Measurements from ENCODE around the gene HS3ST3A1.

HS3ST3A1 gene

DNA sequence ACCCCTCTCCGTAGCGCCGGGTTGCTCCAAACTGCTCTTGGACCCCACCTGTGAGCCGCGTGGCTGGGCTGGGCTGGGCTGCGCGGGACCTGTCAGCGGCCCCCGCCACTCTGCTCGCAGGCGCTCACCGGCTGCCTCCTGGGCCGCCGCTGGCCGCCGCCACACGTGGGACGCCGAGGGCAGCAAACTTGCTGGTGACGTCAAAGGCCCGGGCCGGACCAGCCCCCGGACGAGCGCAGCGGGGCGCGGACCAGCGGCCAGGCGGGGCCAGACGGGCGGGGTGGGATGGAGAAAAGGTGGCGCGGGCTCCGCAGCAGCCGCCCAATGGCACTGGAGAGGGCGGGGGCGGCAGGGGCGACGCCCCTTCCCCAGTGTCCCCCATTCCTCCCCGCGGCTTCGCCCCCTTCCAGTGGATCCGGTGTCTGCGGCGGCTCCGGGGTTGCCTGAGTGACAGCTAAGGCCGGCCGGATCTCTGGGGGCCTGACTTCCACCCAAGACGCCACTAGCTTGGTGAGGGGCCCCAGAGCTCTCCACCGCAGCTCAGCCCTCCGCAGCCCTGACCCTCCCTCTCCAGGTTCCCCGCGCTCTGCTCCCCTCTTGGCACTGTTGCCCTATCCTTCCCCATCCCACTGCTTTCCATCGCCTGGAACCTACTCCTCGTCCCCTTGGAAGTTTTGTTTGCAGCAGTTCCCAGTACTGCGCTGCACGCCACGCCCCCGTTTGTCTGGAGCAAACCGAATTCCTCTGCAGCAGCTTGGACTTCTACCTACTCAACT is at the start of gene HS3ST3A1:
HS3ST3A1 (minus strand) TSS at position 154 of the 776 bp plus-strand sequence. CDS start 800 bp downstream, outside the sequence.
- DNase-seq, result no peak

GRCh38 chr17:13650096-13650675 is 48.5 kb upstream of the HS3ST3A1 start:
- DNase-seq, result no peak

- DNase-seq, result no peak
Measured at GRCh38 chr17:13647543-13648021, 45.9 kb upstream of the HS3ST3A1 start.

- DNase-seq, result no peak
Measured at GRCh38 chr17:13646969-13647542, 45.3 kb upstream of the HS3ST3A1 start.

- no peak for DNase-seq
Measured at GRCh38 chr17:13646411-13646810, 44.7 kb upstream of the HS3ST3A1 start.

- no peak for DNase-seq
Measured at GRCh38 chr17:13643180-13643579, 41.5 kb upstream of the HS3ST3A1 start.

- no peak for DNase-seq
Measured at GRCh38 chr17:13642188-13642587, 40.5 kb upstream of the HS3ST3A1 start.

DNA sequence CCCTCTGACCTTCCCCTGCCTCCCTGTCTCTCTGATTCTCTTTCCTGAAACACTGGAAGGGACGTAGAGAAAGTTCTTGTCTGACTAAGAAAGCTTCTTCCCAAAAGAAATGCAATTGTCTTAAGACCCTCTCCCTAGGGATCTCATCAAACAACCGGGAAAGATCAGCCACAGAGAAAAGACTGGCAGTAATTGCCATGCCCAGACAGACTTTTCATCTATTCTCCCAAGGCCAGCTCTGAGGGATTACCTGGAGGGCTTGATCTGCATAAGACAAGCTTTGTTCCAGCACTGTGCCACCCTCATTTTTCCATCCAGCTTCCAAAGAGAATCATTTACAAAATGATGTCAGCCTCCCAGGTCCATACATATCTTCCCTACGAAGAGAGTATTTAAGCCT is 38.8 kb upstream of the HS3ST3A1 start:
- no peak for DNase-seq

DNA sequence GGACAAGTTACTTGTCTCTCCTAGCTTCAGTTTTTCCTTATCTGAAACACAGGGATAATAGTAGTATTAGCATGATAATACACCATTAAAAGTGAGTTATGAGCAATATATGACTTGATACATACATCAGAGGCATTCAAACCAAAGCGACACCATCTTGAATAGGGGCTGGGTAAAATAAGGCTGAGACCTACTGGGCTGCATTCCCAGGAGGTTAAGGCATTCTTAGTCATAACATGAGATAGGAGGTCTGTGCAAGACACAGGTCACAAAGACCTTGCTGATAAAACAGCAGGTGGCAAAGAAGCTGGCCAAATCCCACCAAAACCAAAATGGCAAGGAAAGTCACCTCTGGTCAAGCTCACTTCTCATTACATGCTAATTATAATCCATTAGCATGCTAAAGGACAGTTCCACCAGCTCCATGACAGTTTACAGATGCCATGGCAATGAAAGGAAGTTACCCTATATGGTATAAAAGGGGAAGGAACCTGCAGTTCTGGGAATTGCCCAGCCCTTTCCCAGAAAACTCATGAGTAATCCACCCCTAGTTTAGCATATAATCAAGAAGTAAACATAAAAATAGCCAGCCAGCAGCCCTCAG is 37.2 kb upstream of the HS3ST3A1 start:
- no peak for DNase-seq

DNA sequence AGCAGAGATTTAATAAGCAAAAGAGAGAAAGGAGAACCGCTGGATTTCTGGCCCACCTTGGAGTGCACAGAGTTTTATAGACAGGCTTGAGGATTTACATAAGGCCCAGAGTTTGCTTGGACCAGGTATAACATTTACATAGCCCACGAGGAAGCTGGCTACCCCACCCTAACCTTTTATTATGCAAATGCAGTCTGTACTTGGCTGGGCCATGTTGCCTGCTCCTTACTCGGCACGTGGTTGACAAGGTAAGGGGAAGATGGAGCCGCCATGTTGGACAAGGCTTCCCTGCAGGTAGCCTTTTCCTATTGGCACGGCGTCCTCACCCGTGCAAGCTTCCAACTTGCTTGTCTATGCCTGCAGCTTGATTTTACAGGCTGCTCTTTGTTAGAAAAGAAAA is 35.2 kb upstream of the HS3ST3A1 start:
- no peak for DNase-seq

DNA sequence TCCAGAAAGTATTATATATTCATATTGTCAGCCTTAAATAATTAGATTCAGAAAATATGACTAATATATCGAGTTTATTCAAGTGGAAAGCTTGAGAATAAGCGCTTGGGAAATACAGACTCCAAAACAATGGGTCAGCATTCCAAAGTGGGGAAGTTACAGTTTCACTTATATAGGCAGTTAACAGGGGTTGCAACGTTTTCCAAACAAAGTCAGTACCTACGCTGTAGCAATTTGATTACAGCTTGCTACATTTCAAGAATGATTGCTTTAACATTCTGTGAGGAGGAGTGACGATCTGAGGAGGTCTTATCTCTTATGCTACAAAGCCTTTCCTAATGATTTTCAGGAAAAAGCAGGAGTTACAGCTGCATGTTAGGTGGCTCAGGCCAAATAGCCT is 34.2 kb upstream of the HS3ST3A1 start:
- DNase-seq, result no peak

DNA sequence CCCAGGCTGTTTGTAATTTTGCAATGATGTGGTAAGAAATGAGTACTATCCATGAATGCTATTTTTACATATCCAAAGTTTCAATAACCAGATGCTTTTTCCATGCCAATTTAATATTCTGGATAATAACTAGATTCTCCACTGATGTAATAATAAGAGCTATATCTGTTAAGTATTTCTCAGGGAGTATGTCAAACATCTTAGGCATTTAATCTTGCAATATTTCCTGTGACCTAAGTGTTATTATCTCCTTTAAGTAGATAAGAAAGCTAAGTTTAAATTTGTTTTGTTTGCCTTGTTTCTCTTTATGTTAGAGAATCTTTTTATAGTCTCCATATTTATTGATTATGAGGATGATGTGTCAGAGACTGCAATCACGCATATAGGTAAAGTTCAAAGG is 32.3 kb upstream of the HS3ST3A1 start:
- no peak for DNase-seq

GRCh38 chr17:13631529-13631928 is 29.8 kb upstream of the HS3ST3A1 start:
- DNase-seq, result no peak

DNA sequence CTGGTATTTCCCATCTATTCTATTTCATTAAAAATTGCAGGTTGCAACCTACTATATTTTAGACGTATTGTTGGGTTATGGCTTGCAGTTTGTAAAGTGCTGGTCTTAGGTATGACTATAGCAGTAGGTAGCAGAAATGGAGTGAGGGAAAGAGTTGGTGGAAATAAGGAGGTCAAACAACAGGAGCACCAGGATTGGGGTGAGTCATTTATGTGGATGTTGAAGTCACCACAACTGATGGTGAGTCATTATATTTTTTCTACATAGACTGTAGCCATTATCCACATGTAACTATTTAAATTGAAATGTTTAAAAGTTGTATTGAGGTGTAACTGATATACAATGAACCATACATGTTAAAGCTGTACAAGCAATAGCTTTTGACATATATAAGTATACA is 25.0 kb upstream of the HS3ST3A1 start:
- DNase-seq, result no peak

GRCh38 chr17:13619462-13619861 is 17.7 kb upstream of the HS3ST3A1 start:
- DNase-seq, result no peak

DNA sequence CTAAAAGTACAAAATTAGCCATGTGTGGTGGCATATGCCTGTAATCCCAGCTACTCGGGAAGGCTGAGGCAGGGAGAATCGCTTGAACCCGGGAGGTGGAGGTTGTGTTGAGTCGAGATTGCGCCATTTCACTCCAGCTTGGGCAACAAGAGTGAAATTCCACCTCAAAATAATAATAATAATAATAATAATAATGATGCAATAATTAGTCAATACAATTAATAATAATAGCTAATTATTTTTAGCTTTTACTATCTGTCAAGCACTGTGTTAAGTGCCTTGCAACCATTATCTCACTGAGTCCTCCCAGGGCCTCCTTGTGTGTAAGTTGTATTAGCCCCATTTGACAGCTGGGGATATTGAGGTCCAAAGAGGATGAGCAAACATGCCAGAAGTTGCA is 14.3 kb upstream of the HS3ST3A1 start:
- no peak for DNase-seq

GRCh38 chr17:13609941-13610340 is 8.2 kb upstream of the HS3ST3A1 start:
- no peak for DNase-seq

DNA sequence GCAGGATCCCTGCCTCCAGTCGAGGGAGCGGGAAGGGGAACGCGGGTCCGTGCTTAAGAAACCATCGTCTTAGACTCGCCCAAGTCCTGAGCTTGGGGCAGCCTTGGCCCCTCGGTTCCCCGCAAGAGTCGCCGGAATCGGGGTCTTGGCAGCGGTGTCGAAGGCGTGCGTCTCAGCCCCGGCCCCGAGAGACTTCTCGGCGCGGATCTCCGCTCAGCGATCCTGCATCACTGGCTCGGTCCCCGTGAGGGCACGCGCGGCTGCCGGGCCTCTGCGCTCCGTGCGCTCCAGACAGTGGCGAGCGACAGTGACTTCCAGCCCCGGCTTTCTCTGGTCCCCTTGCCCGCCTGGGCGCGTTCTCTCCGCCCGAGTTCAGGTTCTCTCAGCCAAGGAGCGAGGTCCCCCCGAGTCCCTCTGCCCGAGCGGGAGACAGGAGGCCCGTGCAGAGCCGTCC is 380 bp downstream of the HS3ST3A1 start:
- DNase-seq, result no peak

DNA sequence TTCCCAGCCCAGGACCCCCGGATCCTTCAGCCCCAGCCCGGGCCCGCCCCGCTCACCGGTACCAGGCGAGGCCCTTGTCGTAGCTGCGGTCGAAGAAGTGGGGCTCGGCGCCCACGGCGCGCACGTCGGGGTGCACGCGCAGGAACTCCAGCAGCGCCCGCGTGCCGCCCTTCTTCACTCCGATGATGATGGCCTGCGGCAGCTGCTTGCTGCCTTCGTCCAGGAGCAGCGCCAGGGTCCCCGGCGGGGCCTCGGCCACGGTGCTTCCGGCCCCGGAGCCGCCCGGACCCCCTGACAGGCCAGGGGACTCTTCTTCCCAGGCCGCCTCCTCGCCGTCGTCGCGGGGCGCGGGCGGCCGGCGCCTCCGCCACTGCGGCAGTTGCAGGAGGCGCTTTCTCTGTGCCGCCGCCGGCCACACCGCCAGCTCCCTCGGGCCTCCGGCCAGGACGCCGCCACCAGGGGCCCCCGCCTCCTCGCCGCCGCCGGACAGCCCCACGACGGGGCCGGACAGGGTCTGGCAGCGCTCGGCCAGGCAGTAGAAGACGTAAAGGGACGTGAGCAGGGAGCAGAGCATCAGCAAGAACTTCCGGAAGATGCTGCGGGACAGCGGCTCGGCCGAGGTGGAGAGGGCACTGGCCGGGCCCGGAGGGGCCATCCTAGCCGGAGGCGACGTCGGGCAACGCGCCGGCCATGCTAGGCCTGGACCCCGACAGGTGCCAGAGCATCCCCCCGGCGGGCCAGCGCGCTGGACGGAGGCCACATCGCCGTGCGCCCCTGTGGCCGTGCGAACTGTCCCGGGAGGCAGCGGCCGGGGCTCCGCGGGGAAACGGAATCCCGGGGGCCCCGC is 1.0 kb downstream of the HS3ST3A1 start:
- no peak for DNase-seq

DNA sequence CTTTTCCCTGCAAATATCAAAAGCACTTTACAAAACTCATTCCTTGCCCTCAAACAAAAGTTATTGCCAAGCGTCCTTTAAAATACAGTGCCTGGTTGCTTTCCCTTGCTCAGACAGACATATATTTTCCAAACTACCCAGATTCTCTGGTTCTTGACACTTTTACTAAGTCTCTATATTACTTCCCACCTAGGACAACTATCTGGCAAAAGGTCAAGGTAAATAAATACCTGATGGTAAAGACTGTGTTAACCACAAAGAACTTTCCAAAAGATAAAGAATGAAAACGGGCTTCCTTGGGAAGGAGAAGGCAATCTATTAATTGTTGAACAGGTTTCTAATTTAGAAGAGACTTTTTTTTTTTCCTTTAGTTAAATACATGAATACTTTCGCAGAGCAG is 1.9 kb downstream of the HS3ST3A1 start:
- DNase-seq, result no peak

DNA sequence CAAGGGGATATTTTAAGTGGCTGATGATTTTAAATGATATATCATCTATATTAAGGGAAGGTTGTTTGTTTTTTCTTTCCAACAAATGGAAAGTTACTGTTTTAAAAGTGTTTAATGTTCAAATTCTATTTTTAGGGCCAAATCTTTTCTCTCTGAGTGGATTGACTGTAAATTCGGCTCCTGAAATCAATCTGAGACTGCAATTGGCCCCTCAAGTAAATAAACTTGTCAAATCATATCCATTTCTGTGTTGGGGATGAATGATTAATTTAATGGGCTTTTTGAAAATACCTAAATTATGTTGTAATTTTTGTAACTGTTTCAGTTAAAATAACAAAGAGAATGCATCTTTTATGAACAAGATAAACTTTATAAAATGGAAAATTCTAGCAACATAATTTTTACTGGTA is 2.6 kb downstream of the HS3ST3A1 start:
- no peak for DNase-seq

DNA sequence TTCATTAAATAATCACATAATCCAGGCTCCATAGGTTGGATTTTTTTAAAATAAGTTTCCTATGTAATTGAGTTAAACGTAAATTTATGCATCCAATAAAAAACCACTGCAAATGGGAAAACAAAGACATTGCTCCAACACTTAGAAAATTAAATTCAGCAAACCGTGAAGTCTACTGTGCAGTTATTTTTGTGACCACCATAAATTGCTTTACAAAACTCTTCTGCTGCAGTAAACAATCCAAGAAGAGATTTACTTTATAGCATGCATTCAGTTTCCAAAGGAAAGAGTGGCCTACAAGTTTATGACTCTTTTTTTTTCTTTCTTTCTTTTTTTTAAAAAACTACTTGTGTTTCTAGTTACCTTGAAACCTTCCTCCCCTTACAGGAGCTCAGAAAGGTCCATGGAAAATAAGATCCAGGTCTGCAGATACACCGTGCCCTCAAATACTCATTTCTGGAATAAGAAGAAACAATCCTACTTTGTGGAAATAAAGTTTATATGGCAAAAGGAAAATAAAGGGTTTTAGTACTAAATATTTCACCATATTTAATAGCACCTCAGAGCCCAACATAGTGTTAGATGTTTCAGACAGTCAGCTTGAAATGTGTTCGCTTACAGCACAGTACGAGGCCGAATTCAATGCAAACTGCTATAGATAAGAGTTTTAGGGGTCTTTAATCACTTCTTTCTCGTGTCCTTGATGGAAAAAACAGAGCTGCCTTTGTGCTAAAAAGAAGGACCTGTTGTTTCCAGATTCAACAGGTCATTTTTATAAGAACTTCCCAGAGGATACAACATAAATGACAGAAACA is 3.2 kb downstream of the HS3ST3A1 start:
- no peak for DNase-seq
